GM18526 (cell line): ENCODE results near the gene KSR1.

Source experiments
- POLR2A ChIP-seq: IDR thresholded peaks from 3 replicates; pipeline ENCODE4 v1.6.1; 2011; ENCODE audit not compliant: insufficient read length; ENCODE audit errors: extremely low read depth

KSR1 gene

DNA sequence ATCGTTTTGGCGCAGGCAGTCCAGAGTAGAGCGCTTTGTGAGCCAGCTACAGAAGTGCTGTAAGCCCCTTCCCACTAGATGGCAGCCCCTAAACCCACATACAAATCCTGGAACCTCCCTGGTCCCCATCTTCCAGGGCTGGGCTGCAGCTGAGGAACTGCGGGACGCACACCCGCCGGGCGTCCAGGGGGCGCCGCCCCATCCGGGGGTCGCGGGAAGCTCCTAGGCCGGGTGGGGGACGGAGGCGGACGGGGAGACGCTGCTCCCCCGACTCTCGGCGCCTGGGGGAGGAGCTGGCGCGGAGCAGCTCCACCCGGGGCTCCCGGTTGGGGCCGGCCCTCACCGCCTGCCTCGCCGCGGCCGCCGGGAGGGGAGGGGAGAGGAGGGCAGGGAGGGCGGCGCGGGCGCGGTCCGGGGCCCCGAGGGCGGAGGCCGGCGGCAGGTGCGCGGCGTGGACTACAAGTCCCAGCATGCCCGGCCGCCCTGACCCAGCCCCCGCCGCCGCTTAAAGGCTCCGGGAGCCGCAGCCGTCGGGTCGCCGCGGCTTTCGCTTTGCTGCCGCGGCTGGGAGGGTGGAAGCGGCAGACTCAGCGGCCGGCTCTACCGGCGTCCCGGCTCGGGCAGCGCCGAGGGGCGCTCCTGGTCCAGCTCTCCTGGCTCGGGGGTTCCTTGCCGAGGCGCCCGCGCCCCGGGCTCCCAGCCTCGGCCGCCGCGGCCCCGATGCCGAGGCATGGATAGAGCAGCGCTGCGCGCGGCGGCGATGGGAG is at the start of gene KSR1:
Gene KSR1 (plus strand): TSS at position 535 of the 767 bp plus-strand sequence. CDS start 196 bp downstream, at position 731.
- TF ChIP-seq POLR2A, result peak; percentile 81

DNA sequence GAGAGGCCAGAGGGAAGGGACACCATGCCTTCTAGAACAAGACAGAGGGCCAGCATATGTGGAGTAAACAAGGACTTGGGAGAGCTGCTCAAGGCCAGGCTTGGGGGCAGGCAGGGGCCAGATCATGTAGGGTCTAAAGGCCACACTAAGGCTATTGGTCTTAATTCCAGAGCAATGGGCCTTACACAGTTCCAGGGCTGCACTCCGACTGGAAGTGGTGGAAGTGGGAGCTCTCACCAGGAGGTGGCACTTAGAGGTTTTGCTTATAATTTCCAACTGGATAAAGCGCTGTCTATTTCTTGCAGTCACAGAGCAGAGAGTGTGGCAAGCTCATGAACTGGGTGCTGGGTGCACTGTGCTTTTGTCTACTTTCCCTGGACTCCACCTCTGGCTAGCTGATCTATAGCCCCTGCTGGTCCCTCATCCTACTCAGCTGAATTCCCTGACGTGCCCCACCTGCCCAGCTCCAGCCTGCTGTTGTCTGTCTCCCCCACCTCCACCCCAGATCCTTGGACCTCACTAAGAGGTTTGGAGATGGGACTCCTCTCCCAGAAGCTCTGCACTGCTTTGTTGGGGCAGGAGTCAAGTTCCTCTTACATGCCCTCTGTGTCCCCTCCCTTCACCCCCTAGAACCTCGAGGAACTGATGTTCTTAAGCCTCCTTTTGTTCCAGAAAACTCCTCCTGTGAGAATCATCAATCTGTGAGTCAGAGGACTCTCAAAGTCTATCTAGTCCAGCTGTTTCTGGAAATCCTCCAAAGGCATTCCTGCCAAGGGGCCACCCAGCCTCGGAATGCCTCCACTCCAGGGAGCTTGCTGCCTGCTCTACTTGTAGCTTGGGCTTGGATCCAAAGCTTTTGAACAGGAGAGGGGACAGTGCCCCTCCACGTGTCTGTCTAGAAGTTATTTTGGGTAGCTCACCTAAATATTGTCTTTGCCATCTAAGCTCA is 48.1 kb upstream of the KSR1 start:
- no peak for TF ChIP-seq POLR2A

DNA sequence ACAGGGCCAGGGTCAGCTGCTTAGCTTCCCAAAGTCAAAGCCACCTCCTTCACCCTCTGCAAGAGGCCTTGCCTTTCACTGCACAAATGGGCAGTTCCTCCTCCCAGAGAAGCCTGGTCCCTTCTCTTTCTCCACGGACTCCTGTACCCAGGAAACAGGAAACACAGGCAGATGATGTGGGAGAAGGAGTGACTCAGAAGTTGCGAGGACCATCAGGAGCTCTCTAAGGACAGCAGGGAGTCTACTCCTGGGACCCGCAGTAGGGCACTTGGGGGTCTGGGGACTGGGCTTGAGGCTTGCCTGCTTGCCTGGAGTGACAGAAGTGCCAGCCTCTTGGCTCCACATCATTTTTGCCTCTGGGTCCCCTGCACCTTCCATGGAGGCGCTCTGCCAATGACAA is 47.4 kb upstream of the KSR1 start:
- TF ChIP-seq POLR2A, result no peak

DNA sequence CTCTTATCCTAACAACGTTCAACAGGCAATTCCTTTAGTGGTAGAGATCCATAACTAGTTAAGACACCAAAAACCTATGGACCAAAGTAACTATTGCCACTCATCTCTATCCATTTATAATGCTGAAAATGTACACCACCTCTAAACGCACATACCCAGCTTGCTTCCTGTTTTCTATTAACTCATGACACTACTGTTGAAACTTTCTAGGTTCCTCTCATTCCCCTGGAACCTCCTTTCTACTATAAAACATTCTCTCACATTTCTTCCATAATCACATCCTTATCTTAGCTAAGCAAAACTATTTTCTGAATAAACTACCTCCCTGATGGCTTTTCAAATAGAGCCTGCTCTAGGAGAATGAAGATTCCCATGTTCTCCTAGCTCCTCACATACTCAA is 42.9 kb upstream of the KSR1 start:
- no peak for TF ChIP-seq POLR2A

DNA sequence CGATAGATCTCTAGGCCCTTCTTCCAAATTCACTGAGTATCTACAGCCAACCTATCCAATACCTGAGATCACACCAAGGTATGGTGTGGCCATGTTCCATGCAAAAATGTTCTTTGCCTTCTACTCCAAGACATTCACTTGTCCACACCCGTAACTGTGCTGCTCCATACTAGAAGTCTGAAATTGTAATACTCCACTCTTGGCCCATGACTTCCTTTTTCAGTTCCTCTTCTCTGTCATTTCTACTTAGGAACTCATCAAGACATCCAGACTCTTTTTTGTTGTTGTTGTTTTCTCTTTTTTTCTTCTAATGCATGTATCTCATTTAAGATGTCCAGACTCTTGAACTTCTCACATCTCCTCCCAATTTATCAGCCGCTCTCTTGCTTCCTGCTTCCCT is 42.5 kb upstream of the KSR1 start:
- TF ChIP-seq POLR2A, result no peak

DNA sequence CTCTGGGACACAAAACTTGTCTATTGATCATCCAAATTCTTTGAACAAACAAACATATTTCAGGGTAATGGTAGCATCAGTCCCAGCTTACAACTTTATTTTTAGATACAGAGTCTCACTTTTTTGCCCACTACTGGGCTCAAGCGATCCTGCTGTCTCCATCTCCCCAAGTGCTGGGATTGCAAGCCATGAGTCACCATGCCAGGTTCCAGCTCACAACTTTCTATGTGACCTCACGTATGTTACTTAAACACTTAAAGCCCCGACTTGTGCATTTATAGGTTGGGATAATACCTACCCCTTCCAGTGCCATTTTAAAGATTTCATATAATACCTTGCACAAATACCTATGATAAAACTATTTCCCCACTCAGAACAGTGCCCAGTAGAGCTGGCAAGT is 42.0 kb upstream of the KSR1 start:
- no peak for TF ChIP-seq POLR2A

DNA sequence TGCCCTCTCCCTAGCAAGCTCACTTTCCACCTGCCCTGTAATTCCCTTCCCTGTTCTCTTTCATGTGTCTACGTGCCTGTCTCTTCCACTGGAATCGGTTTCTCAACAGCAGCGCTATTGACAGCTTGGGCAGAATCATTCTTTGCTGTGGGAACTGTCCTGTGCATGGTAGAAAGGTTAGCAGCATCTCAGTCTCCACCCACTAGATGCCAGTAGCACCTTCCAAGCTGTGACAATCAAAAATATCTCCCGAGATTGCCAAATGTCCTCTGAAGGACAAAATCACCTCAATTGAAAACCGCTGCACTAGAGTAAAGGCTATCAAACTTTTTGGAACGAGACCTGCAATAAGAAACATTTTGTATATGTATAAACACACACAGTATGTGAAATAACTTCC is 41.6 kb upstream of the KSR1 start:
- TF ChIP-seq POLR2A, result no peak

DNA sequence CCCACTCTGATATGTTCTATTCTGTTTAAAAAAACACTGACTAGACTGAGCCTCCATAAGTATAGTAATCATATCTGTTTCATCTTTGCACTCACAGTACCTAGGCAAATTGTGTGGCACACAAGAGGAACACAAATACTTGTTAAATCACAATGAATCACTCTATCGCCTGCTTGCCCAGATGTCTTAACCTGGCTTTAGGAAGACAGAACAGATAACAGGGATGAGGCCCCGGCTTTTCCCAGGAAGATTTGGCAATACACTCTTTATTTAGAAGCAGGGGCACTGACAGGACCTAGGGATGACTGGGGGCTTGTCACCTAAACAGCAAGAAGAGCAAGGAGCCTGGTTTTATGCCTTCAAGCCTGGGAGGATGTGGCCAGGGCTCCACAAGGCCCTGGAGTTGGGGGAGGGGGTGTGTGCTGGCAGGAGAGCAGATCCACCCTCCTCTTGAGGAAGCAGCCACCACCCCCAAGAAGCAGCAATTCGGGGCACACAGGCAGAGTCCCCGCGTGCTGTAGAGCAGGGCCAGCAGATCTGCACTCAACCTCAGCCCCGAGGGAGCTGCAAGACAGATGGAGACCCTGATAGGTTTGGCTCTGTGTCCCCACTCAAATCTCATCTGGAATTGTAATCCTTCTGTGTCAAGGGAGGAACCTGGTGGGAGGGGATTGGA is 41.0 kb upstream of the KSR1 start:
- TF ChIP-seq POLR2A, result no peak

DNA sequence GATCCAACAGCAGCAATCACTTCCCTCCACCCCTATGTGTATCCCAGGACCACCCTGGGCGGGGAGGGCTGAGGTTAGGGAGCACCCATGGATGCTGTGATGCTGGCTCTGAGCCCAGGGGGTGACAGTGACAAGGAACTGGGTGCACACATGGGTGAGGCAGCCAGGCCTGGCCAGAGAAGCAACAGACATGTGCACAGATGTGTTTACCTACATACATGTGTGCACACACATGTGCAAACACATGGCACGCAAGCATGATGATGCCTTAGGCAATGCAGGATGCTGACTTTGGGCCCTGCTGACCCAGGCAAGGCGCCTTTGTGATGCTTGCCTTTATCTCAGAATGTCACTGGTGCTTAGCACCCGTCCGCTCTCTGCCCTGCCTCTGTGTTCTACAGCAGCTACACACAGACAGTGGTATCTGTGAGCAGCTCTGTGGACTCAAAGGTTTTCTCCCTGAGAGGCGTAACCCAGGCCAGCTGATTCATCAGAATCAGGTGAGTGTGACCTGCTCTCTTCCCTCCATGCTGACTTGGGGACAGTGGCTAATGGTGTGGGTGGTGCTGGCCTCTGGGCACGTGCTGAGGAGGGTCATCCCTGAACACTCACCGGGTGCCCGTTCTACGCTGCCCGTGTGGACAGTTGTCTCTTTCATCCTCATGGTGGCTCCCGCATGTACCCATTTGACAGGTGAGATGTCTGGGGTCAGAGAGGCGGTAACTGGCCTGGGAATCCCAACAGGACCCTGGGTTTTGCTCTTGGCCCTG is 38.5 kb upstream of the KSR1 start:
- TF ChIP-seq POLR2A, result no peak

DNA sequence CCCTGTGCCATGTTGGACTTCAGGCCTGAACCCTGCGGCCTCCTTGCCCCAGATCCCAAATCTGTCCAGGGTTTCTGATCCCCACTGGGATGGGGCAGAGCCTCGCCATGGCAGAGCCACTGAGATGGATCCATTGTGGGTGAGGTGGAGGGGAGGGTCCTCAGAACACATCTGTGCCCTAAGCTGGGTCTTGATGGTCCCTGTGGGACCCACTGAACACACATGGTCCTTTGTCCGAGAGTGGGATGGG is 38.0 kb upstream of the KSR1 start:
- no peak for TF ChIP-seq POLR2A

DNA sequence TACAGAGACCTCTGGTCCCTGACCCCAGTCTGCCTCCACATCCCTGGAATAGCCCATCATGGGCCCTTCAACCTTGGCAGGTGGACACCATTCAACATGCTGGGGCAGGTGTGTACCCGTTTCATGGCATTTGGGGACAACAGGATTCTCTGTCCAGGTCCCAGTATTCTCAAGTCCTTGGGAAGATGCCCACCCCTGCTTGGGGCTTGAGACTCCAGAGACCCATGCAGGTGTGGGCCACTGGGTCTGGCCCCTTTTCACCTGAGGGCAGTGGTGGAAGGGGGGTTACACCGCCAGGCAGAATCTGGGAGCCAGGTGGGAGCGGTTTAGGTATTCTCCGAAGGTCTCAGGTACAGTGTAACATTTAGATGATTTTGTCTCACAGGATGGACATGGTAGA is 37.1 kb upstream of the KSR1 start:
- no peak for TF ChIP-seq POLR2A

DNA sequence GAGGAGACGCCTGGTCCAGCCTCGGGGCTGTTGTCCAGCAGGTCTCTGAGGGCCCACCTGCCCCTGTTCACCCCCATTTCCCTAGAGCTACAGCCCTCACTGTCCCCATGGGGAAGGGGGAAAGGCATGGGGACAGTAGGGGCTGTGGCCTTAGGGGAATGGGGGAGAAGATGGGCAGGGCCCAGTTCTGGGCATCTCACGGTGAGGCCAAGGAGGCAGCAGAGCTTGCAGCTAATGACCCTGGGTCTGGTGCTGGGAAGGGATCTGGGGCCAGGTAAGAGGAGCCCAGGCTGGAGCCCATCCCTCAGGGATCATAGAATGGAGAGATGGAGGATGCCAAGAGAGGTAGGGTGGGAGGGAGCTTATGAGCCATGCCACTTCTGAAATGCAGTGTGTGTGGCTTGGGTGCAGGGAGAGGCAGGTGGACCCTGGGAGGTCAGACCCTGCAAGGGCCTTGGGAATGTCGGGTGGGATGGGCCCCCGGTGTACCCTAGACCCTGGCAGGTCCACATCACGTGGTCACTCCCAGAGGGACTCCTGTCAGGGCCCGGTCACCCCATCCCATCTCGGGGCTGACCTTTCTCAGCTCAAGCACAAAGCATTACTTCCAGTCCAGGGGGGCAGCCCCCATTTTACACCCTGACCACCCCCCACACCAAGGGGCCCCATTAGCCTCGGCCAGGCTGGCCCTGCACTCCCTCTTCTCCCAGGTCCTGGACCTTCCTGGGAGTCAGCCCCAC is 35.9 kb upstream of the KSR1 start:
- TF ChIP-seq POLR2A, result no peak

DNA sequence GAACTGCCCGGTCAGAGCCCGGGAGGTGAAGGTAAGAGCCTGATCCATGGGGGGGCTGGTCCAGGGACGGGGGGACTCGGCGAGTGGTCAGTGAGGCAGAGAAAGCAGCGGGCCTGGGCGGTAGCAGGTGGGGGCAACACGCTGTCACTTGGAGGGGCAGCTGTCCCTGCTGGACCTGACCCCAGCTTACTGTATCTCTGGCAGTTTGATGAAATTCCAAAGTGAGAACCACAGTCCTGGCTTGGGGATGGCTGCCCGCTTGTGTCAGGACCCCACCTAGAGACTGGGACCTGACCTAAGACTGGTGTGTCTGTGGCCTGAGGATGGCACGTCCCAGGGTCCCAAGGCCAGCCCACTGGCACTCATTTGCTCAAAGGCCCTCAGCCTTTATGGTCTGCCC is 35.1 kb upstream of the KSR1 start:
- TF ChIP-seq POLR2A, result no peak

DNA sequence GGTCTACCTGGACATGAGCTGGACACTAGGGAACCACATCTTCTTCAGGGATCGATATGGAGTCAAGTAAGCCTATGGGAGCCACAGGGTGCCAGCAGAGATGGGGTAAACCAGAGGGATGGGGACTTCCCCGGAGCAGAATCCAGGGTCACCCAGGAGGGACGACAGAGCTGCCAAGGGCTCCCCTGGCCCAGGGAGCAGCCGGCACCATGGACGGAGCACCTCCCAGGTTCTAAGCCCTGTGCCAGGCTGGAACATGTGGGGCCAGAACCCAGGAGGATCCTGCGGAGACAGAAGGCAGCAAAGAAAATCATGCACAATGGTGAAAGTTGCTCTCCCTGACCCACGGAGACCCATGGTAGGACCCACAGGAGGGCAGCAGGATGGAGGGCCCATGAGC is 33.6 kb upstream of the KSR1 start:
- TF ChIP-seq POLR2A, result no peak

DNA sequence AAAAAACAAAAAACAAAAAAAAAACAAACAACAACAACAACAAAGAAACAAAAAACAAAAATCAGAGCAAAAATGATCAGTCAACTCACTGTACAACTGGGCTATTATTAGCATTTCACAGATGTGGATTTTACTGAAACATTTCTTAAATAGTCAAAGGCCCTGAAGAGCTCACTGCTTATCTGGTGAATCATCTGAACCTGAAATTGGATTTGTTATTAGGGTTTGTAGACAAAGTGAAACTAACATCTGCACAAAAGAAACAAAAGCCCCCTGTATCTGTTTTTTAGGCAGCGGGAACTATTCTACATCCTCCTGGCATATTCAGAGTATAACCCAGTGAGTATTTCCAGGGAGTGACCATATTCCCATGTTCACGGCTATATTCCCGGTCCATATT is 32.6 kb upstream of the KSR1 start:
- TF ChIP-seq POLR2A, result no peak
